ENCODE results near the gene DDX20.
A peak's percentile ranks its signal among the peaks of the same experiment; 100 is the strongest.

The DDX20 gene

DNA sequence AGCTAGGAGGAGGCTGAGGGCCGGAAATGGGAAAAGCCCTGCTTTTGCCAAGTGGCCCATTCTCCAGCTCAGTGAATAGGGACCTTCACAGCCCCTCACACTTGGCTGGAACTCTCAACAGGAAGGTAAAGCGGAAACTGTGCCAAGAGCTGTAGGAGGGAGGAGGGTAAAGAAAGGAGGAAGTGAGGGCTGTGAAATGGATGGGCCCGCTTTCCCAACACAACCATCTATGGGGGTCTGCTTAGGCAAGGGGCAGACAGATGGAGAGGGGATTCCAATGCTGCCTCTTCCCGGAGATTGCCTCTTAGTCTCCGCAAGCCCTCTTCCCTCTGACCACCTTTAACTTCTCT, 21.7 kb upstream of the DDX20 start:
- peak overlapping the region; percentile 84 for H2BK120ac ChIP-seq (ENCODE audit: low read depth, low read length)
- H3K79me1 ChIP-seq (replicated peaks; ENCODE audit: low read length, poor library complexity, severe bottlenecking): peaks cover 26% of the 10 kb centered on the region
- no peak overlapping the region for H2BK5ac ChIP-seq (ENCODE audit: low read depth, low read length, poor library complexity, severe bottlenecking)
- peak overlapping the region; percentile 77 for H2BK15ac ChIP-seq (ENCODE audit: low read depth, poor library complexity, severe bottlenecking)
- no peak overlapping the region for H3K23ac ChIP-seq (ENCODE audit: low read length in 2 of 2)
- H3K27me3 ChIP-seq (ENCODE audit: control insufficient read depth in 1 of 2, insufficient read depth in 1 of 2, low read length in 2 of 2): no peaks in the 10 kb centered on the region
- peak overlapping the region; percentile 80 for H3K9ac ChIP-seq (ENCODE audit: low read length)
- no peak overlapping the region for H3K4me2 ChIP-seq (ENCODE audit: low read length, poor library complexity, severe bottlenecking)
- no peak overlapping the region for H3K14ac ChIP-seq (ENCODE audit: low read length in 2 of 2)
- peaks cover 6 to 28% of the 10 kb centered on the region in 2 experiments for H3K36me3 ChIP-seq (ENCODE audit: control insufficient read depth in 1 of 2, insufficient read depth in 2 of 2, low read depth in 1 of 2, low read length in 2 of 2)
- no peak for DNase-seq
- H3K9me3 ChIP-seq (ENCODE audit: control insufficient read depth, low read length): no peaks in the 10 kb centered on the region
- peak overlapping the region; percentile 15 for H2AK5ac ChIP-seq (ENCODE audit: low read length, severe bottlenecking)
- peak overlapping the region; percentile 88 to 97 for H2BK12ac ChIP-seq (ENCODE audit: low read length in 2 of 2)
- no peak overlapping the region for H2AFZ ChIP-seq (ENCODE audit: low read depth, low read length)
- H4K8ac ChIP-seq (ENCODE audit: low read length): peak overlapping the region; percentile 85
- peak overlapping the region; percentile 93 for H4K91ac ChIP-seq (ENCODE audit: low read length)
- H3K4ac ChIP-seq (ENCODE audit: low read depth in 1 of 2, low read length in 2 of 2): peak overlapping the region; percentile 67 to 89
- peaks cover 28% of the 10 kb centered on the region for H3K4me1 ChIP-seq (ENCODE audit: control insufficient read depth, insufficient read depth, low read depth, low read length)
- H3K18ac ChIP-seq (ENCODE audit: low read depth in 1 of 2, low read length in 2 of 2): peak overlapping the region; percentile 79 to 89
- peak overlapping the region in 1 of 2 experiments; percentile 41 for H3K4me3 ChIP-seq (ENCODE audit: insufficient read depth in 1 of 2, low read depth in 1 of 2, low read length in 2 of 2)
- H3K27ac ChIP-seq (ENCODE audit: low read length, poor library complexity, severe bottlenecking): no peak overlapping the region
- 94% methylated on average over 4 of the region's 5 CpGs for WGBS

DNA sequence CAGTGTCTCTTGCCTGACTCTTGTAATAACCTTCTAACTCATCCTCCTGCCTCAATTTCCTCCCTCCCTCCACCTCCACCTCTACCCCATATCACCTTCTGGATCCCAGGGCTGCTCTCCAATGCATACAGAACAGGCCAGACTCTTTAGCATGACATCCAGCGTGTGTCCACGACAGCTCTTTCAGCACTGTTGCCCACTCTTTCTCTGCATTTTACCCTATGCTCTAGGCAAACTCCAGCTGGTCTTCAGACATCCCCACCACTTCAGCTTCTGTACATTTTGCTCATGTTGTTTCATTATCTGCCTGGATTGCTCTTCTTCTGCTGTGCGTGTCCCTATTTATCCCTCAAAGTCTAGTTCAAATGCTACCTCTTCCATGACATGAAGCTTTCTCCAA, 21.3 kb upstream of the DDX20 start:
- no peak overlapping the region for H3K4me2 ChIP-seq (ENCODE audit: low read length, poor library complexity, severe bottlenecking)
- H4K91ac ChIP-seq (ENCODE audit: low read length): peak overlapping the region; percentile 93
- H3K4ac ChIP-seq (ENCODE audit: low read depth in 1 of 2, low read length in 2 of 2): peak overlapping the region in 1 of 2 experiments; percentile 6
- peak overlapping the region in 1 of 2 experiments; percentile 41 for H3K4me3 ChIP-seq (ENCODE audit: insufficient read depth in 1 of 2, low read depth in 1 of 2, low read length in 2 of 2)
- no peaks in the 10 kb centered on the region for H3K27me3 ChIP-seq (ENCODE audit: control insufficient read depth in 1 of 2, insufficient read depth in 1 of 2, low read length in 2 of 2)
- peaks cover 6 to 28% of the 10 kb centered on the region in 2 experiments for H3K36me3 ChIP-seq (ENCODE audit: control insufficient read depth in 1 of 2, insufficient read depth in 2 of 2, low read depth in 1 of 2, low read length in 2 of 2)
- H3K14ac ChIP-seq (ENCODE audit: low read length in 2 of 2): no peak overlapping the region
- peaks cover 24% of the 10 kb centered on the region for H3K79me1 ChIP-seq (replicated peaks; ENCODE audit: low read length, poor library complexity, severe bottlenecking)
- peak overlapping the region in 1 of 2 experiments; percentile 7 for H3K23ac ChIP-seq (ENCODE audit: low read length in 2 of 2)
- no peaks in the 10 kb centered on the region for H3K9me3 ChIP-seq (ENCODE audit: control insufficient read depth, low read length)
- H3K9ac ChIP-seq (ENCODE audit: low read length): peak overlapping the region; percentile 80
- peaks cover 28% of the 10 kb centered on the region for H3K4me1 ChIP-seq (ENCODE audit: control insufficient read depth, insufficient read depth, low read depth, low read length)
- no peak overlapping the region for H3K27ac ChIP-seq (ENCODE audit: low read length, poor library complexity, severe bottlenecking)
- peak overlapping the region; percentile 50 to 89 for H3K18ac ChIP-seq (ENCODE audit: low read depth in 1 of 2, low read length in 2 of 2)
- H2BK120ac ChIP-seq (ENCODE audit: low read depth, low read length): no peak overlapping the region
- WGBS: 96% methylated on average over 3 of the region's 3 CpGs
- H2AFZ ChIP-seq (ENCODE audit: low read depth, low read length): no peak overlapping the region
- peak overlapping the region; percentile 3 for H2BK15ac ChIP-seq (ENCODE audit: low read depth, poor library complexity, severe bottlenecking)
- peak overlapping the region; percentile 15 to 16 for H2BK12ac ChIP-seq (ENCODE audit: low read length in 2 of 2)
- no peak overlapping the region for H2BK5ac ChIP-seq (ENCODE audit: low read depth, low read length, poor library complexity, severe bottlenecking)
- H2AK5ac ChIP-seq (ENCODE audit: low read length, severe bottlenecking): no peak overlapping the region
- no peak for DNase-seq
- peak overlapping the region; percentile 85 for H4K8ac ChIP-seq (ENCODE audit: low read length)

DNA sequence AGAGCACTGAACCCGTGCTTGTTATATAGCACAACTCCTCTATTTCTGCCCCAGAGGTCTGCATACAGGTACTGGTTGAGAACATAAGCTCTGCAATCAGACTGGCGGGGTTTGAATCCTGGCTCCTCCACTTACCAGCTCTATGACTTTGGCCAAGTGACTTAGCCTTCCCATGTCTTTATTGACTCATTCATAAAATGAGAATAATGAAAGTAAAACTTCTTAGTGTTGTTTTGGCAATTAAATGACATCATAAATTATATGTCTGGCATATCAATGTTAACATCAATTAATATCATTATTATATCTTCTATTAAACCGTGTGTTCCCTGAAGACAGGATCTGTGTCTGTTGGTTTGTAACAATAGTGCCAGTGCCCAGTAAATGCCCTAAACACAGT, 20.8 kb upstream of the DDX20 start:
- Histone ChIP-seq H3K4me1 (ENCODE audit: control insufficient read depth, insufficient read depth, low read depth, low read length) (peaks cover 28% of the 10 kb centered on the region), H3K4me2 (ENCODE audit: low read length, poor library complexity, severe bottlenecking) (no peak overlapping the region), H2BK15ac (ENCODE audit: low read depth, poor library complexity, severe bottlenecking) (peak overlapping the region; percentile 3), H3K79me1 (replicated peaks; ENCODE audit: low read length, poor library complexity, severe bottlenecking) (peaks cover 24% of the 10 kb centered on the region), H2BK120ac (ENCODE audit: low read depth, low read length) (no peak overlapping the region), H3K4me3 (ENCODE audit: insufficient read depth in 1 of 2, low read depth in 1 of 2, low read length in 2 of 2) (peak overlapping the region in 1 of 2 experiments; percentile 41), H3K36me3 (ENCODE audit: control insufficient read depth in 1 of 2, insufficient read depth in 2 of 2, low read depth in 1 of 2, low read length in 2 of 2) (peaks cover 6 to 28% of the 10 kb centered on the region in 2 experiments), H2BK12ac (ENCODE audit: low read length in 2 of 2) (peak overlapping the region in 1 of 2 experiments; percentile 31), H3K14ac (ENCODE audit: low read length in 2 of 2) (no peak overlapping the region), H3K18ac (ENCODE audit: low read depth in 1 of 2, low read length in 2 of 2) (peak overlapping the region in 1 of 2 experiments; percentile 89), H4K91ac (ENCODE audit: low read length) (no peak overlapping the region), H3K9me3 (ENCODE audit: control insufficient read depth, low read length) (no peaks in the 10 kb centered on the region), H3K27me3 (ENCODE audit: control insufficient read depth in 1 of 2, insufficient read depth in 1 of 2, low read length in 2 of 2) (no peaks in the 10 kb centered on the region), H2AFZ (ENCODE audit: low read depth, low read length) (no peak overlapping the region), H3K27ac (ENCODE audit: low read length, poor library complexity, severe bottlenecking) (no peak overlapping the region), H2AK5ac (ENCODE audit: low read length, severe bottlenecking) (no peak overlapping the region), H2BK5ac (ENCODE audit: low read depth, low read length, poor library complexity, severe bottlenecking) (no peak overlapping the region), H3K4ac (ENCODE audit: low read depth in 1 of 2, low read length in 2 of 2) (no peak overlapping the region), H3K23ac (ENCODE audit: low read length in 2 of 2) (peak overlapping the region in 1 of 2 experiments; percentile 7), H3K9ac (ENCODE audit: low read length) (no peak overlapping the region), H4K8ac (ENCODE audit: low read length) (no peak overlapping the region)
- no peak for DNase-seq
- WGBS: 98% methylated on average over 2 of the region's 3 CpGs

DNA sequence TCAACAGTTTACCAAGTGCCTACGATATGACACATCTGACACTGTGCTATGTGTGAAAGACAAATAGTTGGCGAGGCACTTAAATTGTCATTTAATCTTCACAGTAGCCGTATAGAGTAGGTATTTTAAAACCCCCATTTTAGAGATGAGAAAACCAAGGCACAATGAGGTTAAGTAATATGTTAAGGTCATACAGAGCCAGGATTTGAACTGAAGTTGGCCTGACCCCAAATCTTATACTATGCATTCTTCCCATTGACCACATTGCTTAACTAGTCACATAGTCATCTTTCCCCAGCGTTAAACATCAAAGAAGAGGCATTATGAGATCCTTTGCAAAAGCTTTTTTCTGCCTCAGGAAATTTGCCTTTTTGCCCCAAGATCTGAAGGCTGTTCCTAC, 20.4 kb upstream of the DDX20 start:
- no peak overlapping the region for H3K18ac ChIP-seq (ENCODE audit: low read depth in 1 of 2, low read length in 2 of 2)
- peak overlapping the region in 1 of 2 experiments; percentile 78 for H2BK12ac ChIP-seq (ENCODE audit: low read length in 2 of 2)
- no peaks in the 10 kb centered on the region for H3K9me3 ChIP-seq (ENCODE audit: control insufficient read depth, low read length)
- no peak for DNase-seq
- H3K36me3 ChIP-seq (ENCODE audit: control insufficient read depth in 1 of 2, insufficient read depth in 2 of 2, low read depth in 1 of 2, low read length in 2 of 2): peaks cover 5 to 24% of the 10 kb centered on the region in 2 experiments
- no peak overlapping the region for H3K14ac ChIP-seq (ENCODE audit: low read length in 2 of 2)
- no peak overlapping the region for H3K4me2 ChIP-seq (ENCODE audit: low read length, poor library complexity, severe bottlenecking)
- H4K91ac ChIP-seq (ENCODE audit: low read length): no peak overlapping the region
- H2BK120ac ChIP-seq (ENCODE audit: low read depth, low read length): no peak overlapping the region
- no peak overlapping the region for H4K8ac ChIP-seq (ENCODE audit: low read length)
- H3K27me3 ChIP-seq (ENCODE audit: control insufficient read depth in 1 of 2, insufficient read depth in 1 of 2, low read length in 2 of 2): no peaks in the 10 kb centered on the region
- peak overlapping the region; percentile 27 for H3K9ac ChIP-seq (ENCODE audit: low read length)
- peaks cover 28% of the 10 kb centered on the region for H3K4me1 ChIP-seq (ENCODE audit: control insufficient read depth, insufficient read depth, low read depth, low read length)
- H2AK5ac ChIP-seq (ENCODE audit: low read length, severe bottlenecking): no peak overlapping the region
- peaks cover 23% of the 10 kb centered on the region for H3K79me1 ChIP-seq (replicated peaks; ENCODE audit: low read length, poor library complexity, severe bottlenecking)
- H2AFZ ChIP-seq (ENCODE audit: low read depth, low read length): no peak overlapping the region
- H3K27ac ChIP-seq (ENCODE audit: low read length, poor library complexity, severe bottlenecking): no peak overlapping the region
- WGBS: 92% methylated on average over 1 of the region's 4 CpGs
- no peak overlapping the region for H3K23ac ChIP-seq (ENCODE audit: low read length in 2 of 2)
- H3K4me3 ChIP-seq (ENCODE audit: insufficient read depth in 1 of 2, low read depth in 1 of 2, low read length in 2 of 2): peak overlapping the region in 1 of 2 experiments; percentile 15
- H2BK5ac ChIP-seq (ENCODE audit: low read depth, low read length, poor library complexity, severe bottlenecking): no peak overlapping the region
- peak overlapping the region in 1 of 2 experiments; percentile 65 for H3K4ac ChIP-seq (ENCODE audit: low read depth in 1 of 2, low read length in 2 of 2)
- H2BK15ac ChIP-seq (ENCODE audit: low read depth, poor library complexity, severe bottlenecking): no peak overlapping the region
